Renal cortex interstitium (tissue), 11 donors: ENCODE measurements around the gene ZNF474. TPM values are rescaled to one million over a fixed set of nuclear protein-coding genes. Genes with fewer than 3 reads are reported as not detected.

ENCODE experiments used
- DNase-seq, 11 donors: peaks; one replicate each; pipeline ENCODE4 v3.0.0-alpha.2; 2013; ENCODE audit warnings: low read depth in 9 of 11, low spot score in 4 of 11; ENCODE audit errors: extremely low read depth in 1 of 11
- polyA plus RNA-seq, 3 donors: library from polyadenylated mRNA; unstranded; fragments of 120-200 nt; gene quantifications; one replicate each; pipeline ENCODE4 v1.2.1, GENCODE V29; 2013; ENCODE audit not compliant: insufficient read length in 3 of 3

The ZNF474 gene
- polyA plus RNA-seq, 3 donors = 0.48 to 0.76 (median 0.65) TPM

DNA sequence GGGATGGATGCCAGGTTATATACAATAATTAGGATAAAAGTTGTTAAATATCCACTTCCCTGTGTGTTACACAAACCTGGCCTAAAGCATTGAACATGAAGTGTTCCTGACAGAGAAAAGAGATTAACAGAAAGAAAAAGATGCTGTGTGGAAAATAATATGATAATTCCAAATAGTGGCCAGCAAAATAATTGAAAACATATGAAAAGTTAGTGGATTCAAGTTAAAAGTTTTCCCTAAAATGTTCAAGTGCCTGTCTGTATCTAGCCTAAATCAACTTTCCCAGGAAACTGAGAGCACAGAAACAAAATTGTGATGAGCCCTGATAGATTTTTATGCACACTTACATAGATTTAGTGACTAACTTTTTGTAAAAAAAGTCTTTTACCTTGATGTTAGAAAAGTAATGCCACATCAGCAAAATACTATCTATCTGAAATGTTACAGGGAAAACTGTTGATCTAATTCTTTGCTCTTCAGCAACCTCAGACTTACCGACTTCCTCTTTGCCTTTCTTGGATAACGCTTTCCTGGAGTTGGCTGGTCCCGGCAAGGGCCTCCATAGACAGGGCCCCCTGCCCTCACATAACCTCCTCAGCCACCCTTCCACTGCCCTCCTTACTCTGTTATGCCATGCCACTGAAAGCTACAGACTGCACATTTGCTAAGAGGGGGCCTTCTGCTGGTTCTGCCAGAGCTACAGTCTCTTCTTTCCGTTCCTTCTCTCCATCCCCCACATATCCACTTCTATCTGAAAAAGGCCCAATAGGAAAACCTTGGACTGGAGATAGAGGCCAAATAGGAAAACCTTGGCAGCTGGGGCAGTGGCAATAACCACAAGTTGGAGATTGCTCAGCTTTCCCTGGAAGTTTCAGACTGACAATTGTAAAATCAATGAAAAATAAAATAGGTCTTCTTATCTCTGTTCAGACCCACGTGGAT, 44.4 kb downstream of the ZNF474 start:
- DNase-seq = no peak

DNA sequence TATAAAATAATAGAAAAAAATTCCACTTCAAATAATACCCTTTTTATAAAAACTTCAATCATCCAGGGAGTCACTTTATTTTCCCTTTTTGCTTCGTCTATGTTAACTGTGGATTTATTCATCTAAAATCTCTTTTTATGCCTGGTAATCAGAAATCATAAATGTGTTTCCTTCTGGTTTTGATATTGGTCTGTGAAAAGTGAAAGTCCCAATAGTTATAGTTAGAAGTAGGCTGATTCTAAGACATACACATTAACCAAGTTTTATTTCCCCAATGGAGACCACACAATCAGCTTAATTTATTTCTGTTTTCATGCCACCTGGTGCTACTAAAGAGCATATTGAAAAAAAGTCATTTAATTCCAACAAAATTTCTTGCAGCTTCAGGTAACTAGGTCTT, 45.7 kb downstream of the ZNF474 start:
- DNase-seq = no peak

DNA sequence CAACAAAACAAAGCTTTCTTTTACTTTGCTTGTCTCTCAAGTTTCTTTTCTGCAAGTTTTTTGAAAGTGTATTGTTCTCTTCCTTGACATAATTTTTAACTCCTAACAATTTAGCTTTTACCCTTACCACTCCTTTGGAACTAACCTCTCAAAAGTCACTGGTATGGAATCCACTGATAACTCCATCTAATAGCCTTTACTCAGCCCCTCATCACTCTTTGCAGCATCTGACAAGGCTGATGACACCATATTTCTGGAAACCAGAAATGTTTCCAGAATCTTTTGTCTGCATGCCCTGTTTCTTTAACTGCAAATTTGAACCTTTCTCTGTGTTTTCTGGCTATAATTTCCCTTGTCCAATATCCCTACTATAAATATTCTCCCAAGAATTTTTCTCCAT, 46.5 kb downstream of the ZNF474 start:
- no peak for DNase-seq

GRCh38 chr5:122177161-122177560, 47.8 kb downstream of the ZNF474 start:
- no peak for DNase-seq

DNA sequence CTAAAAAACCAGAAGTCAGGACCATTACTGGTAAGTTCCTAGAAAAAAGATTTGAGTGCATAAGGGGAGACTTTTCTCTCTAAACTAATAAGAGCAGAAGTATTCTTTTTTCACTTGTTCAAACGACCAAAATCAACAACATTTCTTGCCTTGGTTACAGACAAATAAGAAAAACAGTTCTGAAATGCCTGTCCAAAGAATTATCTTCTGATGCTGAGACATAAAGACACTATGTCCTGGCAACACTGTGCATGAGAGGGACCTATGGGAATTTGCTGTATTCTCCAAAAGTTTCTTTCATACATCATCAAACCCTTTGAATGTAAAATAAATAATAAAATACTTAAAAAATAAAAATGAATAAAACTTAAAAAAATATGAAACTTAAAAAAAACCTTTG, 50.4 kb downstream of the ZNF474 start:
- no peak for DNase-seq

DNA sequence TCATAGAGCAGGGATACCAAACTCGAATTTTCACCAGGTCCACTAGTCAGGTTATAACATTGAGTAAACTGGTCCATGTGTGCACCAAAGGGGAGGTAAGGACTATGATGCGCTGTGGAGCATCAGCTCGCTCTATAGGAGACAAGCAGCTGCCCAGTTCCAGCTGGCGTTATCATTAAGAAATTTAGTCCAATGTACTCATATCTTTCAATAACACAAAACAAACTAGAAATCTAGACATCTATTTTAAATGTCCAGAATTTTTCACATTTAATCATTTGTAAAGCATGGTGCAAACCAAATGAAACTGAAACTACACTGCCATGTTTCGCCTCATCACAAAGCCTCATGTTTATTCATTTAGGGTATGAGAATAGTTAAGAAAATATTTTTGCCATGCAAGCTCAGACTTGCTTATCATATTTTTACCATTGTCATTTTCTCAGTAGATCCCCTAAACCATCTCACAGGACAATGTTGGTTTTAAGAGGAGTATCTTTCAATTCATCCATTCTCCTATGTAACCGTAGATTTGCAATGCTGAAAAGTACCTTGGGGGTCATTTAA, 50.9 kb downstream of the ZNF474 start:
- DNase-seq = no peak

DNA sequence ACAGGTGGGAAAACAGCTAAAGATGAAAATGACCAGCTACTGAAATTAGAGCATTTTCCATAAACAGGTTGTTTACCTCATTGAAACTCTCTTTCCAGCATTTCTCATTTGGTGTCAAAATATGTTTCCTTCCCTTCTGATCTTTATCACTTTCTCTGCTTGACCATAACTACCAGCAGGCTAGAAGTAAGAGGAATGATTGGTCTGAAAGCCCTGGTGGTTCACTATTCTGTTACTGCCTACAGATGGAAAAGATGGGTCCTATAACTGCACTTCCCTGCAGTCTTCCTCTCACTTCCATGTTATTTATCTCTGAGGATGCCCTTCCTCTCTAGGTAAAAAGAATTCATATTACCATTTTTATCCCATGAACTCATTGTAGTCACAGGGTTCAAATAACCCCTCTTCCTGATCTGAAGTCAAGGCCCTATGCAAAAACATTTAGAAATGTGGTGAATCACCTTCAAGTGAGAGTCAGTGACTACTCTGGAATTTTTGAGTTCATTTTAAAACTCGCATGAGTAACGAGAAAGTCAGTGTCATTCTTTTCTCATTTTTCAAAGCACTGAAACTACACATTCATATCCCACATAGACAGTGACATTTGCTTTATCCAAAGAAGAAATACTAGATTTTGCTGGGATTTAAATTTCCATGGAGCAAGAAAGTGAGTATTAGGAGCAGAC, 51.7 kb downstream of the ZNF474 start:
- no peak for DNase-seq

DNA sequence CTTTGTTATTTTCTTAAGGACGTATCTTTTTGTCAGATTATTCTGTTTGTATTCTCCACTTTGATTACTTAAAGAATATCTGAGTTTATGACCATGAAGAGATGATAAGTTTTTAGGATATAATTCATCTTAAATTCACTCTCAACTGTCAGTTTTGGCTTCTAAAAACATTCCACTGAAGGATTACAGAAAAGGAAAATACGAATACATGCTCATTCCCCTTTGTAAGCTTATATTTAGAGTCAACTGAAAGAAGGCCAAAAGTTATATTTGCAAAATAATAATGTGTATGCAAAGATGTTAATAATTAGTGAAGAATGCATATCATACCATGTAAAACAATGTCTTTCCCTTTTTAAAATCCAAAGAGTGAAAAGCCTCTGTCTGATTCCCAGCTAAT, 52.5 kb downstream of the ZNF474 start:
- no peak for DNase-seq

DNA sequence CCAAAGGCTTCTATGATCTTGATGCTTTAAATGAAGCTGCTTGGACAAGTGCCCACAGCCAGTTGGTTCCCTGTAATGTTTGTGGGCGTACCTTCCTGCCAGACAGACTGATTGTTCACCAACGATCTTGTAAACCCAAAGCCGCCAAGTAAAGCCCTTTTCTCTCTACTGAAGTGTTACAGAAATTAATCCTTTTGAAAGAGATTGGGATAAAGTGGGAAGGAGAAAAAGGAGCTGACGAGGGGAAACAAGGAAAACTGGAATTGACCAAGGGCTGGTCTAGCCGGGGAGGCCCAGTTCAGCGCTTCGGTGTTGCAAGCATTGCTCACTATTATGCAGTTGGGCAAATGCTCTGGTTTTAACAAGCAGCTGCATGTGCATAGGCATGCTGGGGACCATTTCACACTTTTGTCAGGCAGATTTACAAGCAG, 53.2 kb downstream of the ZNF474 start:
- no peak for DNase-seq

GRCh38 chr5:122183098-122183787, 53.9 kb downstream of the ZNF474 start:
- DNase-seq = no peak

DNA sequence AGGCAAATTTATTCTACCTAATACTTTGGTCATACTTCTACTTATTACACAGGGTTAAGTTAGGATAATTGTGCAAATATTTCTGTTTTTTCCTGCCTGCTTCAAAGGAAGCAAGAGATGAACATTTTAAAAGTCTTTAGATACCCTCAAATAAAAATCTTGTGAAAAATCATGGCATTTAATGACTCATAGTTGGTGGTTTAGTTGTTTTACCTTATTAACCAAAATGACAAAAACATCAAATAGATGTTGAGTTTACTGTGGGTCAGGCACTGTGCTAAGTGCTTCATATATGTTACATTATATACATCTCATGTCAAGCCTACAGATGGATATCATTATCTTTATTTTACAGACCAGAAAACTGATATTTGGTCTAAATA, 54.4 kb downstream of the ZNF474 start:
- no peak for DNase-seq

DNA sequence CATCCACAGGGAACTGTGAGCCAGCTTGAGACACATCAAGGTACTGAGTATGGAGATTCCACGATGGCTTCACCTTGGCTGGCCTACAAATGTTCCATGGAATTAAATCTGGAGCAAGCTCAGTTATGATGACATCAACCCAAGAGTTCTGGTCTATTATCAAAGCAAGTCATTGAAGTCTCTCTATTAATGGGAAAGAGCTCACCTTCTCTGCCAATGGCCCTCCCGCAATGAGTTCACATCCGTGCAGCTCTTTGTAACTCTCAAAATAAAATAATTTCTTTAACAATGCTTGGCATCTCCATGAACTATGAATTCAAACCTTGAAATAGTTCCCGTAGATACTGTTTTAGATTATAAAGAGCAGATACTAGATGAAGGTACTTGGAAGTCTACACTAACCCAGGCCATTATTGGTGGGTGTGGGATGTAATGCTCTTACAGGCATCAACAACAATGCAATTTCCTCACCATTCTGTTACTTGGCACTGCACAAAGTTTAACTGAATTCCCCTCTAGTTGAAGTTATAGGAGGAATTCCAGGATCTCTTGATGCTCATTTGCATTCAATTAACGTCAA, 55.4 kb downstream of the ZNF474 start:
- DNase-seq = no peak

DNA sequence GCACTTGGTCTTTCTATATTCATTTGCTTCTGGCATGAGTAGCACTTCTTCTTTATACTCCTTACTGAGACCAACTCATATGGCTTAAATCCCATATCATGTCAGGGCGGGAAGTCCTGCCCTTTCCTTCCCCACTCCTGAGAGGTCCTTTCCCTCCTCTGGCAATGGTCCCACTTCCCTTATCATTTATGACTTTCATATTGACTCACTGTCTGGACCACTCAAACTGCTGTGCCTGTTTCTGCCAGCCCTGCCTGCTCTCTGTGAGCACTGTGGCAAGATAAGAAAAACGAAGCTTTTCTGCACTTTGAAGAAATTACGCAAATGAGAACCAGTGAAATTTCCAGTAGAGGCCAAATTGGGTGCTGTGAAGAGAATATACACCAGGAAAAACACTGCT, 58.1 kb downstream of the ZNF474 start:
- no peak for DNase-seq

DNA sequence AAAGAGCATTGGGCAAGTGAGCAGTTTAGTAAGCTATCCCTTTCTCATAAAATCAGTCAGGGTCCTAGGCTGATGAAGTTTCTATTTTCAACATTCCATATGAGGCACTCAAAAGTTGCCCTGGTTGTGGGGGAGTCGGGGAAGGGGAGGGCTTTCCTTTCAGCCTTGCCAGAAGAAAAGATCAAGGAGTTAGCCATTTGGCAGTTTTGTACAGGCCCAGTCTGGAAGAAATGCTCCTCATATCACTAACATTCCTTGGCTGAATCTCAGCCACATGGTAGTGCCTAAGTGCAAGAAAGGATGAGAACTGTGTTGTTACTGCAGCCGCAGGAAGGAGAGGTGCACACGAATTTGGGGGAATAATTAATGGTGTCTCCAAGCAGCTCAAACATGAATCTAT, 60.8 kb downstream of the ZNF474 start:
- DNase-seq = no peak

GRCh38 chr5:122192497-122193496, 63.5 kb downstream of the ZNF474 start:
- DNase-seq = peak; percentile 33 to 84 (median 65)

DNA sequence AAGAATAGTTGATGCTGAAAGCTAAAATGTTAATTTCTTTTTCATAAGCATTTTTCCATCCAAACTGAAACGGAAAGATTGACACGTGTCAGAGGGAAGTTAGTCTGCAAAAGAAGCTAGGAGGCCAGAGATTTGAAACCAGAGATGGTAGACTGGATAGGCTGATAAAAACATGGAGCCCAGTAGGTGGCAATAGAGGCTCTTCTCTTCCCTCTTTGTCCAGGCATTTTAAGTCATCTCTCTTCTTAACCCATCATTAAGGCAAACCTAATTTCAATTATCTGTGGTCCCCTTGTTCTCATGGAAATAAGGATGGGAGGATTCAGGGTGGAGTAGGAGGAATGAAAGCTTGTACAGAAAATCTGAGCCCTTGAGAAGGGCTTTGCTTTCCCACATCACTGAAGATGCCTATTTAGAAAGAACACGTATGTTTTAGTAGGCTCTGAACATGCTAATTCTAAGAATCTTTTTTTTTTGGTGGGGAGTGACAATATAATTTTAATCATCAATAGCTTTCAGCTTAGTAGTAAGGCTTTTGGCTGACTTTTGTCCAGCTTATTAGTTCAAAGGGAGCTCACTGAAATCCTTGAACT, 66.6 kb downstream of the ZNF474 start:
- peak in 6 of 11 donors; percentile 33 to 64 (median 48) for DNase-seq

DNA sequence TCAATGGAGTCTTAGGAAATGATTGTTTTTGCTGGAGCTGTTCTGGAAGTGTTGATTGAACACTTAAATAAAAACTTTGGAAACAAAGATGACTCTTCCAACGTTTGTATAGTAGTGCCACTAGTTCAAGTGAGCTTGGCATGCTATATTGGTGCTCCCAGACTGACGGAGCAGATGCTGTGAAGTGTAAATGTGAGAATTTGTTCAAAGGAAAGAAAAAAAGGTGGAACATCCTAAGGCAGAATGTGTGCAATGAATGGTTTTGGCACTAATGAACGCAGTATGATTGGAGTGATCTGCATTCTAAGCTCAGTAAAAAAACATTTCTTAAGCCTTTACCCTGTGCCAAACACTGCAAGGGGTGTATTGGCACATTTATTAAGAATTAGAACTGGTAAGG, 69.8 kb downstream of the ZNF474 start:
- DNase-seq = no peak

DNA sequence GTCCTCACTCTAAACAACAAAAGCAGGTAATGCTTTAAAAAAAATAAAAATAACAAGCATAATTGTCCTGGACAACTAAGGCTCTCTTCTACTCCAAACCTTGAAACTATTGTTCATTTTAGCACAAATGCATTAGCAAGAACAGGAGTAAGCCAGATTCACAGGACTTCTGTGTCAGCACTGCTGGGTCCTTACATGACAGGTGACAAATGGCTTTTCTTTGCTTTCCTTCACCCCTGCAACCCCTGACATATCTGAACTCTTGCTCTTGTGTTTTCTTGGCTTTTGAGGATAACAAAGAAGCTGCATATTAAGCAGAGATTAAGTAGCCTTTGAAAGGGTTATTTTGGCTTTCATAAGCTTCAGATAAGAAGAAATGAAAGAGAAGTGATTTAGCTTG, 71.1 kb downstream of the ZNF474 start:
- DNase-seq = no peak
